Peyer's patch (tissue), 4 donors: ENCODE data around the gene MYO7A. TPM values are rescaled to one million over a fixed set of nuclear protein-coding genes. Genes with fewer than 3 reads are reported as not detected.

Experiments
- DNase-seq, 3 donors: peaks; one replicate each; pipeline ENCODE4 v3.0.0-alpha.2; 2017 to 2019
- H3K27ac ChIP-seq, 4 donors: fragments of 200-600 bp; sonication (generic); one replicate each; pipeline ENCODE4 v1.5.1; 2016 to 2019
- H3K27me3 ChIP-seq, 2 donors: fragments of 200-600 bp; sonication (generic); one replicate each; pipeline ENCODE4 v1.5.1; 2019
- H3K36me3 ChIP-seq, 3 donors: fragments of 200-600 bp; sonication (generic); one replicate each; pipeline ENCODE4 v1.5.1; 2016 to 2019
- H3K4me1 ChIP-seq, 4 donors: fragments of 200-600 bp; sonication (generic); one replicate each; pipeline ENCODE4 v1.5.1; 2016 to 2019
- H3K4me3 ChIP-seq, 4 donors: fragments of 200-600 bp; sonication (generic); 1 replicate in 3 of 4; 2 replicates in 1 of 4; pipeline ENCODE4 v1.5.1; 2016 to 2019; ENCODE audit warnings: mild to moderate bottlenecking in 1 of 4
- H3K9me3 ChIP-seq, 4 donors: fragments of 200-600 bp; sonication (generic); one replicate each; pipeline ENCODE4 v1.5.1; 2016 to 2019; ENCODE audit warnings: mild to moderate bottlenecking in 1 of 4
- POLR2A ChIP-seq, 2 donors: fragments of 450-650 bp; IDR thresholded peaks; one replicate each; pipeline ENCODE4 v1.5.1; 2017; ENCODE audit warnings: antibody characterized with exemption in 2 of 2, mild to moderate bottlenecking in 2 of 2, moderate library complexity in 2 of 2
- total RNA-seq, 4 donors: library from RNA; depleted of rRNA; stranded (reverse); fragments of >200 nt; gene quantifications; one replicate each; pipeline ENCODE4 v1.1.0, GENCODE V29; 2016
- TF ChIP-seq, protein P1 (sequence below), 6 experiments: fragments of 450-650 bp in 4 of 6; fragments of 200-600 bp in 2 of 6; sonication (generic) in 1 of 6; IDR thresholded peaks; one replicate each; pipeline ENCODE4 v1.5.1; 2017 to 2019; ENCODE audit warnings: antibody characterized with exemption in 6 of 6, mild to moderate bottlenecking in 3 of 6, moderate library complexity in 1 of 6

The MYO7A gene
- total RNA-seq, 4 donors from 2014 or later, result 6.1 to 15.7 (median 7.1) TPM

DNA sequence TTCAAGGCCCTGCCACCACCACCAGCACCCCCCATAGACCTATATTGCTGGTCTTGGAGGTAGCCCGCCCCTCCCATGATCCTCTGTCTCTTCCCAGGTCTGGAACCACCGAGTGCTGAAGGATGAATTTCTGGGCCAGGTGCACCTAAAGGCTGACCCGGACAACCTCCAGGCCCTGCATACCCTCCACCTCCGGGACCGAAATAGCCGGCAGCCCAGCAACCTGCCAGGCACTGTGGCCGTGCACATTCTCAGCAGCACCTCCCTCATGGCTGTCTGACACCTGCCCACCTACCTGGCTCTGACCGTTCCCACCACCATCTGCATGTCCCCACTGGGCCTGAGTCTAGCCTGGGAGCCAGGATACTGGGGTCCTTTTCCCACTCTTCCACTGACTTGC is 4.5 kb upstream of the MYO7A start:
- no peak overlapping the region for H3K27ac ChIP-seq
- H3K27me3 ChIP-seq, result no peaks in the 10 kb centered on the region
- TF ChIP-seq, protein P1, sequence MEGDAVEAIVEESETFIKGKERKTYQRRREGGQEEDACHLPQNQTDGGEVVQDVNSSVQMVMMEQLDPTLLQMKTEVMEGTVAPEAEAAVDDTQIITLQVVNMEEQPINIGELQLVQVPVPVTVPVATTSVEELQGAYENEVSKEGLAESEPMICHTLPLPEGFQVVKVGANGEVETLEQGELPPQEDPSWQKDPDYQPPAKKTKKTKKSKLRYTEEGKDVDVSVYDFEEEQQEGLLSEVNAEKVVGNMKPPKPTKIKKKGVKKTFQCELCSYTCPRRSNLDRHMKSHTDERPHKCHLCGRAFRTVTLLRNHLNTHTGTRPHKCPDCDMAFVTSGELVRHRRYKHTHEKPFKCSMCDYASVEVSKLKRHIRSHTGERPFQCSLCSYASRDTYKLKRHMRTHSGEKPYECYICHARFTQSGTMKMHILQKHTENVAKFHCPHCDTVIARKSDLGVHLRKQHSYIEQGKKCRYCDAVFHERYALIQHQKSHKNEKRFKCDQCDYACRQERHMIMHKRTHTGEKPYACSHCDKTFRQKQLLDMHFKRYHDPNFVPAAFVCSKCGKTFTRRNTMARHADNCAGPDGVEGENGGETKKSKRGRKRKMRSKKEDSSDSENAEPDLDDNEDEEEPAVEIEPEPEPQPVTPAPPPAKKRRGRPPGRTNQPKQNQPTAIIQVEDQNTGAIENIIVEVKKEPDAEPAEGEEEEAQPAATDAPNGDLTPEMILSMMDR (IDR thresholded peaks at IDR 0.05), result no peak
- no peak for TF ChIP-seq POLR2A (IDR thresholded peaks at IDR 0.05)
- H3K36me3 ChIP-seq, result peaks cover 0 to 55% (median 0%) of the 10 kb centered on the region in 3 donors
- no peak for DNase-seq
- H3K9me3 ChIP-seq, result no peaks in the 10 kb centered on the region
- H3K4me3 ChIP-seq, result no peak overlapping the region
- H3K4me1 ChIP-seq, result peaks cover 0 to 19% (median 7%) of the 10 kb centered on the region in 4 donors

DNA sequence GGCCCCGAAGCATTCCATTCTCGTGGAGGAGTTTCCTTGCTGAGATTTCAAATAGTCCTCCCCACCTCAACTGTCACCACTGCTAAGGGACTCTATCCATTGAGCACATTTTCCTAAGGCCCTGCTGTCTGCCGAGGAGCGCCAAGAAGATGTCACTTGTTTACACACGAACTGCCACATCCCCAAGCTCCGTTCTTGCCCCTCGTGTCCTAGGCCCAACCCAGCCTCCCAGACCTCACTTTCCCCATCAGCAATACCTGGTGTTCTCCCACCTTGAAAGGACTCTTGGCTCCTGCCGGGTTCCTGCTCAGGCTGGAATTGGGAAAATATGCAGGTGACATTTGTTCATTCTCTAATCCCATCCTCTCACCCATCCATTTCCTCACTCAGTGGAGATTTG is 4.0 kb upstream of the MYO7A start:
- Histone ChIP-seq H3K36me3 (peaks cover 0 to 51% (median 0%) of the 10 kb centered on the region in 3 donors), H3K4me1 (peaks cover 0 to 19% (median 7%) of the 10 kb centered on the region in 4 donors), H3K27me3 (no peaks in the 10 kb centered on the region), H3K9me3 (no peaks in the 10 kb centered on the region), H3K4me3 (no peak overlapping the region), H3K27ac (no peak overlapping the region)
- no peak for DNase-seq
- TF ChIP-seq, protein P1 (IDR thresholded peaks at IDR 0.05), result no peak
- no peak for TF ChIP-seq POLR2A (IDR thresholded peaks at IDR 0.05)

DNA sequence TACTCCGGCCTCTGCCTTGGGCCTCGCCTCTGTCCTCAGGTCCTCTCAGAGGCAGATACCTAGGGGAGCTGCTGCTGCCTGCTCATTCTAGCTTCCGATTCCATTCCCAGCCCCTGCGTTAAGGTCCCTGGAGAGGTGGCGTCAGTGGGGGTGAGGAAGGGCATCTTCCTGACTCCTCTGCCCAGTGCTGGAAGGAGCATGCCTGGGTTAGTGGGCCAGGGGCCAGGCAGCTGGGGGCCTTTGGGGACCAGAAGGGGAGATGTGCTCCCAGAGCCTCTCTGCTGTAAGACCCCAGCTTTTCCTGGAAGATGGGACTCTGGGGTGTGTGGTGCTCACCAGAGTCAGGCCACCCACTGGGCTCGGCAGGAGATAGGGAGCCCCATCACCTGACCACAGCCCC is 3.6 kb upstream of the MYO7A start:
- TF ChIP-seq, protein P1 (IDR thresholded peaks at IDR 0.05), result no peak
- TF ChIP-seq POLR2A (IDR thresholded peaks at IDR 0.05), result no peak
- Histone ChIP-seq H3K27me3 (no peaks in the 10 kb centered on the region), H3K4me3 (no peak overlapping the region), H3K27ac (no peak overlapping the region), H3K4me1 (peaks cover 0 to 19% (median 7%) of the 10 kb centered on the region in 4 donors), H3K36me3 (peaks cover 0 to 47% (median 0%) of the 10 kb centered on the region in 3 donors), H3K9me3 (no peaks in the 10 kb centered on the region)
- DNase-seq, result no peak

DNA sequence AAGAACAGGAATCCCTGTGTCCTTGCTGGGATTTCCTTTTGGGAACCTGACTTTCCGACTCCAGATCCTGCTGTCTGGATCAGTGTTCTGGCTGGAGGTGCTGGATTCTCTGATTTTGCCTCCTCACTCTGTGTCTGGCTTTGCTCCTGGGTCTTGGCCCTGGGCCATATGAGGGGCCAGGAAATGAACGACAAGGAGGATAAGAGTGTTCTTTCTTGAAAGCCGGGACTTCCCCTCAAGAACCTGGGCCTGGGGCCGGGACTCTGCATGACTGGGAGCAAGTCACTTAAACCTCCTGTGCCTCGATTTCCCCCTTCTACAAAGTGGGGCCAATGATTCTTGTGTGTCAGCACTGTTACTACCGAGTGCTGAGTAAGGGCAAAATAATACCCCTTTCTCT is 2.9 kb upstream of the MYO7A start:
- Histone ChIP-seq H3K9me3 (no peaks in the 10 kb centered on the region), H3K27ac (no peak overlapping the region), H3K27me3 (no peaks in the 10 kb centered on the region), H3K4me3 (no peak overlapping the region), H3K36me3 (peaks cover 0 to 39% (median 0%) of the 10 kb centered on the region in 3 donors), H3K4me1 (peaks cover 0 to 19% (median 7%) of the 10 kb centered on the region in 4 donors)
- TF ChIP-seq POLR2A (IDR thresholded peaks at IDR 0.05), result no peak
- TF ChIP-seq, protein P1 (IDR thresholded peaks at IDR 0.05), result no peak
- no peak for DNase-seq

DNA sequence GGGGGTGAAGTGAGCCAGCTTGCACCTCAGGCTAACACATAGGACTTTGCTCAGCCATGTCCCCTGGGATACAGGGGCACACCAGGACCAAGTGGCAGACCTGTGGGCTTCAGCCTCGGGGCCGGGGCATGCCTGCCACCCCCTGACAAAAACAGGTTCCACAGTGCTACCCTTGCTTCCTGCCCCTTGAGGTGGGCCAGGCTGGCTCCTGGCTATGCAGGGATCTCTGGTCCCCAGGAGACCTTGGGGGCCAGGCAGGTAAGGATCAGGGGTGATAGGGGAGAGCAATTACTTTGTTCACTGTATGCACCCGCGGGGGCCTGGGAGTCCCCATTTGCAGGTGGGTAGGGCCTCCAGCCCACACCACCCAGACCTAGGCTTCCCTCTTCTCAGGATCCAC is 2.4 kb upstream of the MYO7A start:
- H3K27me3 ChIP-seq, result no peaks in the 10 kb centered on the region
- H3K36me3 ChIP-seq, result peaks cover 0 to 34% (median 0%) of the 10 kb centered on the region in 3 donors
- H3K4me3 ChIP-seq, result no peak overlapping the region
- TF ChIP-seq, protein P1 (IDR thresholded peaks at IDR 0.05), result no peak
- no peak for TF ChIP-seq POLR2A (IDR thresholded peaks at IDR 0.05)
- no peak for DNase-seq
- H3K9me3 ChIP-seq, result no peaks in the 10 kb centered on the region
- H3K27ac ChIP-seq, result no peak overlapping the region
- peaks cover 0 to 19% (median 7%) of the 10 kb centered on the region in 4 donors for H3K4me1 ChIP-seq
